Keratinocyte (primary cell): ENCODE data around the gene BRAT1. TPM values are rescaled to one million over a fixed set of nuclear protein-coding genes. Genes with fewer than 3 reads are reported as not detected.
A peak's percentile ranks its signal among the peaks of the same experiment; 100 is the strongest.

Source experiments
- DNase-seq: peaks from one replicate; pipeline ENCODE4 v3.0.0-alpha.2; 2011; ENCODE audit warnings: low read depth, missing footprints, low spot score
- FAIRE-seq: peaks from 2 replicates; lab custom pipeline; 2011; peaks lifted over from hg19 to GRCh38; lab: Jason Lieb, UNC
- H2AFZ ChIP-seq: 2 replicates; pipeline ENCODE4 v1.6.0; 2012; ENCODE audit warnings: low read length, control low read depth, inconsistent platforms; ENCODE audit not compliant: control insufficient read depth
- H3K27ac ChIP-seq: 2 replicates; pipeline ENCODE4 v1.5.1; 2011; ENCODE audit warnings: low read length; ENCODE audit not compliant: control insufficient read depth, insufficient read depth
- H3K27me3 ChIP-seq: 3 replicates; pipeline ENCODE4 v1.6.0; 2011; ENCODE audit warnings: low read length; ENCODE audit not compliant: control insufficient read depth, insufficient read depth; ENCODE audit errors: extremely low read depth
- H3K36me3 ChIP-seq, 2 experiments: 2 replicates in 1 of 2; 3 replicates in 1 of 2; pipeline ENCODE4 v1.5.1; 2011; ENCODE audit warnings: low read length in 2 of 2, mild to moderate bottlenecking in 1 of 2; ENCODE audit not compliant: control insufficient read depth in 2 of 2, insufficient read depth in 2 of 2; ENCODE audit errors: extremely low read depth in 1 of 2
- H3K4me1 ChIP-seq: 3 replicates; pipeline ENCODE4 v1.5.1; 2011; ENCODE audit warnings: low read length; ENCODE audit not compliant: control insufficient read depth, insufficient read depth; ENCODE audit errors: extremely low read depth
- H3K4me2 ChIP-seq: 3 replicates; pipeline ENCODE4 v1.6.0; 2011; ENCODE audit warnings: low read depth, low read length; ENCODE audit not compliant: control insufficient read depth, insufficient read depth; ENCODE audit errors: extremely low read depth
- H3K4me3 ChIP-seq, 3 experiments: fragments of 200-600 bp in 1 of 3; sonication (generic) in 1 of 3; 2 replicates in 2 of 3; 3 replicates in 1 of 3; pipeline ENCODE4 v1.5.1; 2011 to 2016; ENCODE audit warnings: low read length in 3 of 3, mild to moderate bottlenecking in 3 of 3, control low read depth in 2 of 3, inconsistent platforms in 1 of 3, low read depth in 1 of 3, mixed read lengths in 1 of 3, mixed run types in 1 of 3, moderate library complexity in 1 of 3; ENCODE audit not compliant: control insufficient read depth in 2 of 3, insufficient read depth in 2 of 3; ENCODE audit errors: extremely low read depth in 1 of 3
- H3K79me2 ChIP-seq: 2 replicates; pipeline ENCODE4 v1.6.0; 2012; ENCODE audit warnings: low read length; ENCODE audit not compliant: control insufficient read depth, insufficient read depth
- H3K9ac ChIP-seq: 3 replicates; pipeline ENCODE4 v1.6.0; 2011; ENCODE audit warnings: low read length; ENCODE audit not compliant: control insufficient read depth, insufficient read depth; ENCODE audit errors: extremely low read depth
- H3K9me1 ChIP-seq: 3 replicates; pipeline ENCODE4 v1.6.0; 2011; ENCODE audit warnings: low read length; ENCODE audit not compliant: control insufficient read depth, insufficient read depth; ENCODE audit errors: extremely low read depth
- H3K9me3 ChIP-seq: 2 replicates; pipeline ENCODE4 v1.5.1; 2012; ENCODE audit warnings: low read depth, low read length; ENCODE audit not compliant: control insufficient read depth
- H4K20me1 ChIP-seq: 3 replicates; pipeline ENCODE4 v1.6.0; 2011; ENCODE audit warnings: low read length; ENCODE audit not compliant: control insufficient read depth, insufficient read depth; ENCODE audit errors: extremely low read depth
- EZH2 ChIP-seq: IDR thresholded peaks from one replicate; pipeline ENCODE4 v1.6.1; 2012; ENCODE audit warnings: inconsistent platforms, mild to moderate bottlenecking, low read length, moderate library complexity
- dilution Hi-C: fragments of 300-500 bp; cut with MboI; formaldehyde crosslinking; loops from one replicate; pipeline ENCODE4 v1.7.0; 2020; ENCODE audit warnings: low sequenced_read_pairs; ENCODE audit not compliant: extremely low pct_ligation_motif_present
- polyA plus RNA-seq, 5 experiments: library from polyadenylated mRNA; depleted of rRNA in 3 of 5; stranded (reverse) in 3 of 5; stranded (forward) in 1 of 5; unstranded in 1 of 5; fragments of >200 nt; gene quantifications; 1 replicate in 1 of 5; 2 replicates in 3 of 5; 3 replicates in 1 of 5; pipeline versions ENCODE4 v1.2.1 to v1.2.3, GENCODE V29; 2011 to 2012; ENCODE audit warnings: missing spikeins in 2 of 5, low read depth in 1 of 5, low replicate concordance in 1 of 5
- TF ChIP-seq, protein P1 (sequence below), 3 experiments: IDR thresholded peaks in 1 of 3; conservative IDR thresholded peaks in 1 of 3; optimal IDR thresholded peaks in 1 of 3; 2 replicates in 2 of 3; 3 replicates in 1 of 3; pipeline versions ENCODE3 to v1.5.1; 2011; ENCODE audit warnings: low read length in 3 of 3, mild to moderate bottlenecking in 3 of 3, moderate library complexity in 2 of 3, control low read depth in 1 of 3, inconsistent platforms in 1 of 3; ENCODE audit not compliant: insufficient read depth in 2 of 3; ENCODE audit errors: extremely low read depth in 1 of 3

Gene BRAT1
- polyA plus RNA-seq, 1 donor (not counting 4 experiments of a cell fraction or from before 2014, with no cell fraction given), result 6.4 TPM

GRCh38 chr7:2559283-2559950, 4.1 kb upstream of the BRAT1 start:
- H3K27ac ChIP-seq, result peak overlapping the region; percentile 67
- H3K9me1 ChIP-seq, result no peaks in the 10 kb centered on the region
- H3K79me2 ChIP-seq, result peaks cover 19% of the 10 kb centered on the region
- H3K4me3 ChIP-seq, result peak overlapping the region; percentile 71 to 91 (median 78)
- peak overlapping the region; percentile 84 for H3K4me2 ChIP-seq
- no peaks in the 10 kb centered on the region for H3K27me3 ChIP-seq
- dilution Hi-C loops, result no loop called here
- DNase-seq (no peak), FAIRE-seq (no peak)
- H3K36me3 ChIP-seq, result no peaks in the 10 kb centered on the region
- TF ChIP-seq EZH2, result no peak
- TF ChIP-seq, protein P1, sequence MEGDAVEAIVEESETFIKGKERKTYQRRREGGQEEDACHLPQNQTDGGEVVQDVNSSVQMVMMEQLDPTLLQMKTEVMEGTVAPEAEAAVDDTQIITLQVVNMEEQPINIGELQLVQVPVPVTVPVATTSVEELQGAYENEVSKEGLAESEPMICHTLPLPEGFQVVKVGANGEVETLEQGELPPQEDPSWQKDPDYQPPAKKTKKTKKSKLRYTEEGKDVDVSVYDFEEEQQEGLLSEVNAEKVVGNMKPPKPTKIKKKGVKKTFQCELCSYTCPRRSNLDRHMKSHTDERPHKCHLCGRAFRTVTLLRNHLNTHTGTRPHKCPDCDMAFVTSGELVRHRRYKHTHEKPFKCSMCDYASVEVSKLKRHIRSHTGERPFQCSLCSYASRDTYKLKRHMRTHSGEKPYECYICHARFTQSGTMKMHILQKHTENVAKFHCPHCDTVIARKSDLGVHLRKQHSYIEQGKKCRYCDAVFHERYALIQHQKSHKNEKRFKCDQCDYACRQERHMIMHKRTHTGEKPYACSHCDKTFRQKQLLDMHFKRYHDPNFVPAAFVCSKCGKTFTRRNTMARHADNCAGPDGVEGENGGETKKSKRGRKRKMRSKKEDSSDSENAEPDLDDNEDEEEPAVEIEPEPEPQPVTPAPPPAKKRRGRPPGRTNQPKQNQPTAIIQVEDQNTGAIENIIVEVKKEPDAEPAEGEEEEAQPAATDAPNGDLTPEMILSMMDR (optimal IDR thresholded peaks at IDR 0.05 in 1 of 3, IDR thresholded peaks at IDR 0.05 in 1 of 3, conservative IDR thresholded peaks at IDR 0.05 in 1 of 3; ENCODE audit: extremely low read depth in 1 of 3, insufficient read depth in 2 of 3, low read length in 3 of 3), result no peak
- peaks cover 9% of the 10 kb centered on the region for H3K4me1 ChIP-seq
- H4K20me1 ChIP-seq, result no peaks in the 10 kb centered on the region
- peak overlapping the region; percentile 86 for H2AFZ ChIP-seq
- H3K9ac ChIP-seq, result peak overlapping the region; percentile 83
- no peaks in the 10 kb centered on the region for H3K9me3 ChIP-seq

GRCh38 chr7:2558629-2559282, 3.4 kb upstream of the BRAT1 start, which contains the start of gene IQCE:
TSS of gene IQCE (plus strand) at chr7:2558979. CDS start at chr7:2559182, 203 bp downstream.
- H4K20me1 ChIP-seq, result no peaks in the 10 kb centered on the region
- H3K4me2 ChIP-seq, result peak within 1 kb of the TSS; percentile 84
- H3K9ac ChIP-seq, result peak within 1 kb of the TSS; percentile 83
- H3K79me2 ChIP-seq, result peaks cover 20% of the 10 kb centered on the region
- DNase-seq, result no peak
- peak within 1 kb of the TSS; percentile 71 to 91 (median 78) for H3K4me3 ChIP-seq
- peak within 1 kb of the TSS; percentile 86 for H2AFZ ChIP-seq
- H3K36me3 ChIP-seq, result no peaks in the 10 kb centered on the region
- H3K27me3 ChIP-seq, result no peaks in the 10 kb centered on the region
- peaks cover 16% of the 10 kb centered on the region for H3K4me1 ChIP-seq
- TF ChIP-seq, protein P1 (optimal IDR thresholded peaks at IDR 0.05 in 1 of 3, IDR thresholded peaks at IDR 0.05 in 1 of 3, conservative IDR thresholded peaks at IDR 0.05 in 1 of 3; ENCODE audit: extremely low read depth in 1 of 3, insufficient read depth in 2 of 3, low read length in 3 of 3), result no peak
- no peak for TF ChIP-seq EZH2
- FAIRE-seq, result no peak
- H3K9me1 ChIP-seq, result no peaks in the 10 kb centered on the region
- H3K27ac ChIP-seq, result peak within 1 kb of the TSS; percentile 67
- no peaks in the 10 kb centered on the region for H3K9me3 ChIP-seq
- dilution Hi-C loops, result no loop called here
